Left renal pelvis (tissue), 4 donors: Measurements from ENCODE around the gene HIF3A. TPM values are rescaled to one million over a fixed set of nuclear protein-coding genes. Genes with fewer than 3 reads are reported as not detected.
"Not testable (repeated sequence)": the region's sequence is repeated elsewhere in the genome, so short reads cannot be mapped to it uniquely, and the experiment has no call there.

Experiments used
- DNase-seq, 4 donors: peaks; one replicate each; pipeline ENCODE4 v3.0.0-alpha.2; 2013; ENCODE audit warnings: low read depth in 4 of 4, low spot score in 3 of 4
- polyA plus RNA-seq, 4 donors: library from polyadenylated mRNA; unstranded; fragments of 120-200 nt; gene quantifications; one replicate each; pipeline ENCODE4 v1.2.1, GENCODE V29; 2013; ENCODE audit not compliant: insufficient read length in 4 of 4

Gene HIF3A
- polyA plus RNA-seq: 10 to 100 TPM; 25.9 to 66.4 (median 37.3) TPM

DNA sequence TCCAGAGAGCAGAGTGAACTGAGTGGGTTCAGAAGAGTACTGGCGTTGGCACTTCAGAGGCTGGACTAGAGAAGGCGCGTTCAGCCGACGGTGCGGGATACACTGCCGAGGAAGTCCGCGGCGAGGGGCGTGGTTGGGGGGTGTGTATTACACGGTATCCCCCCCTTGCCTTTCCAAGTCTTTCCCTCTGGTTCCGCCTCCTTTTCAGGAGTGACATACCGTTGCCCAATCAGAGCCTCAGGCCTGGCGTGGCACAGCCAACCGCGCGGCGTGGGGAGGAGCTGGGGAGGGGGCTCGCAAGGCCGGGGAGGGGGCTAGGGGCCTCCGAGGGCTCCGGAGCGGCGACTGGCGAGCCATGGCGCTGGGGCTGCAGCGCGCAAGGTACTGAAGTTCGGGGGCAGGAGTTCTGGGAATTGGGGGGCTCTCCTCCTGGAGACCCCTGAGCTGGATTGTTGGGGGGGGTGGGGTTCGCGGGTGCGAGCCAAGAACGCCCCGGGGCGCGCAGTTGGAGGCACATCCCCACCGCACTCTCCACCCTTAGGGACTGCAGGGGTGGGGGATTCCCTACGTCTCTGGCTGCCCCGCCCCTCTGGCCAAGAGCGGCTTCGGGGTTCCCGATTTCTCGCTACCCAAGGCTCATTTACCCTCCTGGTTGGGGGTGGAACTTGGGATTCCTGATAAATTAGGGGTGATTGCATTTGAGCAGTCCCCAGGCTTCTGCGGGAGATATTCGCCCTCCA lies at the start of gene HIF3A:
HIF3A (plus strand) TSS at position 321 of the 740 bp plus-strand sequence; CDS start at position 356, 35 bp downstream.
- peak in 3 of 4 donors; percentile 84 to 88 (median 85) for DNase-seq

- no peak for DNase-seq
These were observed 46.6 kb upstream of the HIF3A start for GRCh38 chr19:46250076-46250735.

- DNase-seq: no peak
These were observed 45.4 kb upstream of the HIF3A start for GRCh38 chr19:46251416-46251815.

- DNase-seq: no peak
These were observed 42.1 kb upstream of the HIF3A start for GRCh38 chr19:46254776-46255175.

DNA sequence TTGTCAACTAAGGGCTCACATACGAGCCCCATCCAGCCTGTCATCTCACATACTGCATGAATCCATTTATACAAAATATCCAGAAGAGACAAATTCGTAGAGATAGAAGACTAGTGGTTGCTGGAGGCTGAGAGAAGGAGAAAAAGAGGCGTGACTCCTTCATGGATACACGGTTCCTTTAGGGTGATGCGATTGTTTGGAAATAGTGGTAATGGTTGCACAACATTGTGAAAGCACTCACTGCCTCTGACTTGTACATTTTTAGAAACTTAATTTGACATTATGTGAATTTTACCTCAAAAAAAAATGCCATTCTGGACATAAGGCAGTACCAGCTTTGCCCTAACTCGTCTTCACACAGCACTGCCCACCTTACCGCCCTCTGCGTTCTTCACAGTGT lies 40.0 kb upstream of the HIF3A start:
- DNase-seq: no peak

DNA sequence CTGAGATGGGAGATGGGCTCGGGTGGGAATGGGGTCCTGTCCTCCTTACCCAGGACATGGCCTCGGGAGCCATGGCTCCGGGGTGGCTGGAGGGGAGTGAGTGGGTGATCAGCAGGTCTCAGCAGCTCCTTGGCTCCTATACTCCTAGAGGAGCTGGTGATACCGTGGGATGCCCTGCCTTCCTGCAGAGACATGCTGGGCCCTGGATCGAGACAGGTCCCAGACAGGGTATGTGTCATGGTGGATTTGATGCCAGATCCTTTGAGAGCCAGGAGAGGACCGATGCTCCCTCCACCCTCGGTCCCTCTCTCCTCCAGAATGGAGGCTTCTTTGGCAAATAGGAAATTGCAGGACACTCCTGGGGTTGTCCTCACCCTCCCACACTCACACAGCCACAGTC lies 35.3 kb upstream of the HIF3A start:
- not testable (repeated sequence) for DNase-seq

DNA sequence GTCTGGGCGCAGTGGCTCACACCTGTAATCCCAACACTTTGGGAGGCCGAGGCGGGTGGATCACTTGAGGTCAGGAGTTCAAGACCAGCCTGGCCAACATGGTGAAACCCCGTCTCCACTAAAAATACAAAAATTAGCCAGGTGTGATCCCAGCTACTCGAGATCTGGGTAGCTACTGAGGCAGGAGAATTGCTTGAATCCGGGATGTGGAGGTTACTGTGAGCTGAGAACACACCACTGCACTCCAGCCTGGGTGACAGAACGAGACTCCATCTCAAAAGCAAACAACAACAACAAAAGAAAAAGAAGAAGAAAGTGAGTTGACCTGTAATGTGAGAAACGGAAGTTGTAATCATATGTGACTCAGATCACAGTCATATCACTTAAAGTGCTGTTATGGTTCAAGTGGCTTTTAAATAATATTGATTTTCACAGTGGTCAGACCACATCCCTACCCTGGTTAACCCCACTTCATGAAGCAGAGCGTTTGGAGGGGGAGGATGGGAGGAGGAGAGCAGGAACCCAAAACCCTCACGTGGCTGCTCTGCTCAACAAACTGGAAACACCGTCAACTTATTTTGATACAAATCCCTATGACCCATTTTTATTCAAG lies 34.1 kb upstream of the HIF3A start:
- DNase-seq: not testable (repeated sequence)

- DNase-seq: not testable (repeated sequence)
These were observed 32.0 kb upstream of the HIF3A start for GRCh38 chr19:46264801-46265200.

GRCh38 chr19:46265217-46265828 lies 31.5 kb upstream of the HIF3A start:
- DNase-seq: peak; percentile 41 to 57 (median 51)

DNA sequence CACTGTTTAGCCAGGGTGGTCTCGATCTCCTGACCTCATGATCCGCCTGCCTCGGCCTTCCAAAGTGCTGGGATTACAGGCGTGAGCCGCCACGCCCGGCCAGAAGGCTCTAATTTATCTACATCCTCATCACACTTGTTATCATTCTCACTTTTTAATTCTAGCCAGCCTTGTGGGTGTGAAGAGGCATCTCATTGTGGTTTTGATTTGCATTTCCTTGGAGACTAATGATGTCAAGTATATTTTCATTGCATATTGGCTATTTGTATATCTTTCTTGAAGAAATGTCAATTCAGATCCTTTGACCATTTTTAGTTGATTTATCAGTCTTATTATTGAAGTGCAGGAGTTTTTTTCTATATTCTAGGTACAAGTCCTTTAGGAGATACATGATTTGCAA lies 27.7 kb upstream of the HIF3A start:
- no peak for DNase-seq

DNA sequence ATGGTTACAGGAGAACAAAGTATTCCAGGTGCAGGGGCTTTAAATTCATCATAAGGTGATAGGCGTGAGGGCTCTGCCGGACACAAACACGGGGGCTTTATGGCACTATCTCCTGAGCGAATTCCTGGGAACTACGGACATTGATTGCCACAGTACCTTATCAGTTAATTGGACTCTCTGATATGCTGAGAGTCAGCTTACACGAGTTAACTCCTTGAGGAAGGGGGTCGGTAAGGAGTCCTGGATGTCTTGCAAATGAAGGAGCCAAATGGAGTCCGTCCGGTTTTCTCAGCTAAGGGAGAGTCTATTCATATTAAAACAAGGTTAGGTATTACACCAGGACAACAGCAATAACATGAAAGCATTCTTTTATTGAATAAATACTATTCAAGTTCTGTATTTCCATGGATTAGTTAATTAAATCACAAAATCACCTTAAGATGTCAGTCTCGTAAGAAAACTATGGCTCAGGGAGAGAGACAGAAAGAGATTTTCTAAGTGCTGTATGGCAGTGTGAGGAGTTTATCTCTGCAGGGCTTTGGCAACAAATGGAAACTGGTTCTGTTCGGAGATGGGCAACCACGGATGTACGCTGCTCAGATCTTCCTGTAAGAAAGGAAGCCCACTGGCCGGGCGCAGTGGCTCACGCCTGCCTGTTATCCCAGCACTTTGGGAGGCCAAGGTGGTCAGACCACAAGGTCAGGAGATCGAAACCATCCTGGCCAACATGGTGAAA lies 26.2 kb upstream of the HIF3A start:
- no peak for DNase-seq

DNA sequence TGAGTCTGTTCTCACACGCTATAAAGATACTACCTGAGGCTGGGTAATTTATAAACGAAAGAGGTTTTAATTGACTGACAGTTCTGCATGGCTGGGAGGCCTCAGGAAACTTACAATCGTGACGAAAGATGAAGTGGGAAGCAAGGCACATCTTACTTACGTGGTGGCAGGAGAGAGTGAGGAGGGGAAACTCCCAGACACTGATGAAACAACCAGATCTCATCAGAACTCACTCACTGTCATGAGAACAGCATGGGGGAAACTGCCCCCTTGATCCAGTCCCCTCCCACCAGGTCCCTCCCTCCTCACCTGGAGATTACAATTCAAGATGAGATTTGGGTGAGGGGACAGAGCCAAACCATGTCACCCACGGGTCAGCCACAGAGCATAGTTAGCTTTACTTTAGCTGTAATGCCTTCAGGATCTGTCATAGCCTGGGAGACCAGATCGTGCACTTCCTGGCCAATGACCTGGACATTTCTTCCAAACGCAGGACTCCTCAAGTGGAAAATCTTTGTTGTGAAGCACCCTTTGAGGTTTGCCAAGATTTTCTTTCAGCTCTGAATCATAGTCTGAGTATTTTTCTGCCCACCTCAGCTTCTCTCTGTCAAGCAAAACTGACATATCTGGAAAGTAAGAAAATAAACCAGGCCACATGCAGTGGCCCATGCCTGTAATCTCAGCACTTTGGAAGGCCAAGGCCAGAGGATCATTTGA lies 25.2 kb upstream of the HIF3A start:
- no peak for DNase-seq

GRCh38 chr19:46273931-46274330 lies 22.9 kb upstream of the HIF3A start:
- not testable (repeated sequence) for DNase-seq

GRCh38 chr19:46279177-46279576 lies 17.7 kb upstream of the HIF3A start:
- no peak for DNase-seq

GRCh38 chr19:46283771-46284170 lies 13.1 kb upstream of the HIF3A start:
- no peak for DNase-seq

- DNase-seq: no peak
These were observed 12.2 kb upstream of the HIF3A start for GRCh38 chr19:46284635-46285034.

DNA sequence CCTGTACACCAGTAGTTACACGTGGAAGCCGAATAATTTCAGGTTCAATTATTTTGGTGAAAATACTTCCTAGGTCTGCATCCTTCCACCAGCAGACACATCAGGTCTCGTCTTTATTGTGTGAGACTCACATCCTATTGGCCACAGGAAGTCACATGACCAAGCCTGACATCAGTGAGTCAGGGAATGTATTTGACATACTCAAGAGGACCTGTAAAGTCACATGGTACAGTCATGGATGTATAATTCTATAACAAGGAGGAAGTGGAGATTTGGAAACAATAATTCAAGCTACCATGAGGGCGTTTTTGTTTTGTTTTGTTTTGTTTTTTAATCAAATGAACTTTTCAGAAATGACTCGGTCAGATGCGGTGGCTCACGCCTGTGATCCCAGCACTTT lies 9.3 kb upstream of the HIF3A start:
- DNase-seq: no peak

- DNase-seq: no peak
These were observed 7.8 kb upstream of the HIF3A start for GRCh38 chr19:46288896-46289588.
